ENCODE data around the gene AIFM2. TPM values are rescaled to one million over a fixed set of nuclear protein-coding genes. Genes with fewer than 3 reads are reported as not detected.
"Not testable (repeated sequence)": the region's sequence is repeated elsewhere in the genome, so short reads cannot be mapped to it uniquely, and the experiment has no call there.

The AIFM2 gene
- total RNA-seq, 1 donor from 2014 or later: 12.2 TPM

DNA sequence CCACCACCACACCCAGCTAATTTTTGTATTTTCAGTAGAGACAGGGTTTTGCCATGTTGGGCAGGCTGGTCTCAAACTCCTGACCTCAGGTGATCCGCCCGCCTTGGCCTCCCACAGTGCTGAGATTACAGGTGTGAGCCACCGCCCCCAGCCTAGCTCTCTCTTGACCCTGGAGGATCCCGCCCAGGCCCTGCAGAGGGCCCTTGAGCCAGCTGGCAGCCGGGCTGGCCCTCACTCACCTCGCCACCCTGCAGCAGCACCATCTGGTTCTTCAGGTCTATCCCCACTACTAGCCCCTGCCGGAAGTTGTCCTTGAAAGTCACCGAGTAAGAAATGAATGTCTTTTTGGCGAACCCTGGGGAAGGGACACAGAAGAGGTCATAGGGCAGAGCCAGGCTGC, 9.5 kb downstream of the AIFM2 start:
- not testable (repeated sequence) for DNase-seq (ENCODE audit: low spot score)

GRCh38 chr10:70122742-70123141, 9.9 kb downstream of the AIFM2 start:
- DNase-seq (ENCODE audit: low spot score): no peak

GRCh38 chr10:70121281-70121949, 11.2 kb downstream of the AIFM2 start:
- DNase-seq (ENCODE audit: low spot score): no peak

- DNase-seq (ENCODE audit: low spot score): no peak
Measured at GRCh38 chr10:70120417-70120816, 12.2 kb downstream of the AIFM2 start.

DNA sequence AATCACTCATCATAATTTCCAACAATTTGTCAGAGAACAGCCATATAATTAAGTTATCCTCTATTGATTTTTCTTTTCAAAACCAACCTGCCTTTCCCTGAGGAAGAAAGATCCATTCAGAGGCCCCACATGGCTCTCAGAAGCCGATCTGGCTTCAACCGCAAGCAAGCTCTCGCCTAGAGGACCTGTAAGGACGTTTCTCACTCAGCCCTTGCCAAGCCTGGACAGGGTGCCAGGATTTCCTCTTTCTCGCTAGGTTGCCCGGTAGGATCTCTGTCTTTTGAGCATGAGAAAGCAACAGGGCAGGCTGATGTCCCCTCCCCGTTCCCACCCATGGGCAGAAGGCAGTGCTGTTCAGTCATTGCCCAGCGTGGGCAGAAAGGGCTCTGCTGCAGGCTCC, 13.0 kb downstream of the AIFM2 start:
- DNase-seq (ENCODE audit: low spot score): no peak

DNA sequence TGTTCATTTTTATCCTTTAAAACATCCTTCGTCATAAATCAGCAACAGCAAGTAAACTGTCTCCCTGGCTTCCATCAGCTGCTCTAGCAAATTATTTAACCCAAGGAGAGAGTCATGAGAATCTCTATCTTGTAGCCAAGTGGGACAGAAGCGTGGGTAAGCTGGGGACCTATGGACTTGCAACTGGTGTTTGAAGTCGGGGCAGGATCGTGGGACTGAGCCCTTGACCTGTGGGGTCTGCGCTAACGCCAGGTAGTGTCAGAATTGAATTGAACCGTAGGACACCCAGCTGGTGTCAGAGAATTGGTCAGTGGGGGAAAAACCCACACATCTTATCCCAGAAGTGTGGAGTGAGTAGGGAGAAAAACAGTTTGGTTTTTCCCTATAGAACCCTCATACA, 13.4 kb downstream of the AIFM2 start:
- DNase-seq (ENCODE audit: low spot score): no peak

- DNase-seq (ENCODE audit: low spot score): no peak
Measured at GRCh38 chr10:70118196-70118595, 14.4 kb downstream of the AIFM2 start.

GRCh38 chr10:70117646-70118045, 15.0 kb downstream of the AIFM2 start:
- no peak for DNase-seq (ENCODE audit: low spot score)

DNA sequence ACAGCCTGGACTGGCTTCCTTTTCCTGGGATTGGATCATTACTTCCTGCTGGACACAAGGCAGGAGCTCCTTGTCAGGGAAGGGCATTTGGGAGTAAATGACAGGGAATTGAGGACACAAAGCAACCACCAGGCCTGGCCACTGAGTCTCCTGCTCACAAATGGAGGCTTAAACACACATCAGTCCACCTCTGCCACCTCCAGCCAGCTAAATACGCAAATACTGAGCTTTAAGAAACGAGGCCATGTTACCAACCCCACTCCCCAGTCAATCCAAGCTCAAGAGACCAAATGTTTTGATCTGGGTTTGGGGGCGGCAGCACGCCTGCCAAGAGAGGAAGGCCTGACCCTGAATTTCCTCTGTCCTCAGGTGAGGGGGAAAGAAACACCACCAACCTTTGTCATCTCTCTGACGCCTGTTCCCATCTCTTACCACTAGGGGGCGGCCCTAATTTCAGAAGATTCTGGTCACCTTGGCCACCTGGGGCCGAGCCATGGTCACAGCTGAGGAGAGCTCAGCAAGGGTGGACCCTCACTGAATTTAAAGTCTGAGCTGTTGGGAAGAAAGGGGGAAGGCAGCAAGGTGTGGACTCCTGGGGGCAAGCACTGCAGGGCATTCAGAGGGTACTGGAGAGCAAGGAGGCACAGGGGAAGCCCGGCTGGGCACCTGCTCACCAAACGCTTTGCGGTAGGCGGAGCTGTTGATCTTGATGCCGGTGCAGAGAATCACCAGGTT, 16.5 kb downstream of the AIFM2 start:
- peak; percentile 48 for DNase-seq (ENCODE audit: low spot score)

DNA sequence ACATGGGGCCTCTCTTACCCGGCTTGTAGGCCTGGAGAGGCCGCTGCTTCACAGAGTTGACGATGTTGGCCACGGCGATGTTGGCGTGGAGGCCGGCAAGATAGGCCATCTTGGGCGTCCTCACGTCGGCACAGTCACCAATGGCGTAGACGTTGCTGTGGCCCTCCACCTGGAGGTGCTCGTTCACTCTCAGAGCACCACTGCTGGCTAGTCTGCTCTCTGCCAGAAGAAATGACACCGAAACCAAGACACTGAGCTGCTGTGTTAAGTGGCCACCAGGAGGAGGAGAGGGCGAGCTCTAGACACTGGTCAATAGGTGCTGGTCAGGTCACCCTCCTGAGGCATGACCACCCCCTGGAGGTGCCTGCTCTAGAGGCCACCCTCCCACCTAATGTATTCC, 17.7 kb downstream of the AIFM2 start:
- DNase-seq (ENCODE audit: low spot score): no peak

- DNase-seq (ENCODE audit: low spot score): no peak
Measured at GRCh38 chr10:70112071-70112470, 20.6 kb downstream of the AIFM2 start.

DNA sequence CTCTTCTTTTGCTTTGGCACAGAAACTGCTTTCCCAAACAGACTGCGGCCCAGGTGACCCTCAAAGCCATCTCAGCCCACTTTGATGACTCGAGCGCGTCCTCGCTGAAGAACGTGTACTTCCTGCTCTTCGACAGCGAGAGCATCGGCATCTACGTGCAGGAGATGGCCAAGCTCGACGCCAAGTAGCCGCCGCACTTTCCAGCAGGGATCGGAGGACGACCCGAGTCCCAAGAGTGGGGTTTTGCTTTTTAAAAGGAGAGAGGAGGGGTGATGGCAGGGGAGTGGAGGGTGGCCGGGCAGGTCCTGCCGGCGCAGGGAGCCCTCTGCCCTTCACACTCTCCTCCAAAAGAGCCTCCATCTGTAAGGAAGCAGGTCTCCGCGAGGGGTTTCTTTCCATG, 21.1 kb downstream of the AIFM2 start:
- DNase-seq (ENCODE audit: low spot score): no peak

GRCh38 chr10:70109064-70109729, 23.4 kb downstream of the AIFM2 start:
- peak; percentile 36 for DNase-seq (ENCODE audit: low spot score)

DNA sequence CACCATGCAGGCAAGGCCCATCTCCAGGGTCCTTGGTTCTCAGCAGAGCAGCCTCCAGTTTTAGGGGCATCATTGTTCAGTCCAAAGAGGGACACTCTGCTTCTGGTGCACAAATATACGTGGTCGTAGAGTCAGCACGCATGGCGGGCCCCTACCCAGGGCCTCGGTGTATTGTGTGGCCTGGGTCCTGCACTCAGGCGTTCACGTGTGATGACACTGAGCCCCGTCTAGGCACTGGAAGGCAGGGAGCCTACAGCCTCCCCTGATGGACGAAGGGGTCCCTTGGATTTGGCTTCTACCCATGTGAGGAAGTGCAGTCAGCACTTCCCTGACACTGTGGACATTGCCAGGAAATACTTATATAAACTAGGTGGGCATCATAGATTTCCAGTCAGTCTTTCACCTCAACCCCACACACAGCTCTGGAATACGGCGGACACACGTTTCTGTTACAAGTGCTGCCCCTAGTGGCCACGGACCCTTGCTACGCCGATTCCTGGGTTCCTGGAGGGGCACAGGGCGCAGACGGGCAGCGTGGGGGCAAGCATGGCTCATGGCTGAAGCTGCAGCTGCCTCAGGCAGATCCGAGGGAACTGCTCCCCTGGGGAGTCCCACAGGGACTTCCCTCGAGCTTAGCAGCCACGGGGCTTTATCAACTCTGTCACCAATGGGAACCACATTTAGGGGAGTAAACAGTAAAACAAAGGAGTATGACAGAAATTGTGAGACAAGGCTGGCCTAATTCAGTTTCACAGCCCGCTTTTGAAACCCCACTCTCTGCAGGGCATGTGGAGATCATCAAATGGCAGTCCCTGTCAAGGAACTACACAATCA, 25.4 kb downstream of the AIFM2 start:
- no peak for DNase-seq (ENCODE audit: low spot score)

- DNase-seq (ENCODE audit: low spot score): no peak
Measured at GRCh38 chr10:70101668-70102067, 31.0 kb downstream of the AIFM2 start.

- not testable (repeated sequence) for DNase-seq (ENCODE audit: low spot score)
Measured at GRCh38 chr10:70101068-70101562, 31.5 kb downstream of the AIFM2 start.

GRCh38 chr10:70098271-70098670, 34.4 kb downstream of the AIFM2 start:
- no peak for DNase-seq (ENCODE audit: low spot score)

GRCh38 chr10:70097459-70097858, 35.2 kb downstream of the AIFM2 start:
- no peak for DNase-seq (ENCODE audit: low spot score)

DNA sequence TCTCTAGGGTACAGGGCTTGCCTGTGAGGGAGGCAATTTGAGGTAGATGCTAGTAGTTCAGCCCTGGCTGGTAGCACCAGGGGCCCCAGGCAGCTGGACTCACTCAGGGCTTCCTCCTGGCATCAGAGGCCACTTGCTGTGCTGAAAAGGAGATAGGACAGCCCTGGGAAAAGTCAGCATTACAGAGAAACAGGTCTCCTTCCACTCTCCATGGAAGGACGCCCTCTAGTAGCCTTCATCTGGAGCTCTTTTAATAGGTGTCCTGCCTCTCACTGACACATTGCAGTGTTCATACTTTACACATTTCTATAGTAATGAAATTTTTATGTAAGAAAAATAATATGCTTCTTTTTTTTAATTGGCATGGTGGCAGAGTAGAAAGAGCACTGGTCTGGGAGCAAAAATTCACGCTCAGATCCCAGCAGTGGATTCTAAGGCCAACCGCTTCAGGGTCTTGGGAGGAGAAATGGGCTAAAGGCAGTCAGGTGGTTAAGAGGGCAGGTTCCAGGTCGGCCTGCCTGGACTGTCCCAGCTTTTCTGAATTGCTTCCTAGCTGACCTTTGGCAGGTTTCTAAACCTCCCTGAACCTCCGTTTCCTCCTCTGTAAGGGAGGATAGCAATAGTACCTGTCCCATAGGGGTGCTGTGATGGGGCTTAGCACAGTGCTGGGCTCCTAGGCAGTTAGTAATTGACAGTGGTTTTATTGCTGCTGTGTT, 35.8 kb downstream of the AIFM2 start:
- DNase-seq (ENCODE audit: low spot score): no peak

- no peak for DNase-seq (ENCODE audit: low spot score)
Measured at GRCh38 chr10:70096016-70096704, 36.5 kb downstream of the AIFM2 start.

DNA sequence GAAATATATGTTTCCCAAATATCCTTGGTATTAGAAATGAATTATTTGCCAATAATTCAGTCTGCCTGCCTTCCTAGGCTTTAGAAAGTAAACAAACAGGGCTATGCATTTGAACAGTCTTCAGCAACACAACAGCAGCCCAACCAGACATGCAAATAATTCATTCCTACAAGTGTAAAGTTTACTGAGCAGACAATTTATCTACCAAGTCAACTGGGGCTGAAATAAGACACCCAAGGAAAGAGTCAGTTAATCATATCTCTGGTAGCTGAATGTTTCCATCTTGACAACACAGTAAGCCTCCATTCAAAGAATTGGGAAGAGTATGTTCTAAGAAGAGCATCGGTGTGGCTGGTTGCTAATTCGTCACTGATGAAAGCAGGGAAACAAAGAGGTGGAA, 38.4 kb downstream of the AIFM2 start:
- DNase-seq (ENCODE audit: low spot score): no peak

All from mucosa of gallbladder (tissue), 1 donor.